Smooth muscle cell (in vitro differentiated cells): ENCODE data around the gene RPLP2. TPM values are rescaled to one million over a fixed set of nuclear protein-coding genes. Genes with fewer than 3 reads are reported as not detected.

Experiments
- DNase-seq: peaks from one replicate; lab custom pipeline; 2025; ENCODE audit not compliant: unreplicated experiment; lab: John Stamatoyannopoulos, UW
- H2AFZ ChIP-seq: fragments of 200-600 bp; sonication (generic); 2 replicates; pipeline ENCODE4 v1.6.0; 2016; ENCODE audit warnings: antibody characterized with exemption, low read depth, mild to moderate bottlenecking
- H3F3A ChIP-seq: fragments of 200-600 bp; sonication (generic); 2 replicates; pipeline ENCODE4 v1.6.0; 2017; ENCODE audit warnings: antibody characterized with exemption, low read depth
- H3K27ac ChIP-seq: fragments of 200-600 bp; sonication (generic); 2 replicates; pipeline ENCODE4 v1.5.1; 2016; ENCODE audit warnings: low read depth, mild to moderate bottlenecking
- H3K27me3 ChIP-seq: fragments of 200-600 bp; sonication (generic); 2 replicates; pipeline ENCODE4 v1.6.1; 2016; ENCODE audit warnings: low read depth, mild to moderate bottlenecking
- H3K36me3 ChIP-seq: fragments of 200-600 bp; sonication (generic); 2 replicates; pipeline ENCODE4 v1.5.1; 2016; ENCODE audit warnings: low read depth
- H3K4me1 ChIP-seq: fragments of 200-600 bp; sonication (generic); 2 replicates; pipeline ENCODE4 v1.5.1; 2016; ENCODE audit warnings: low read depth
- H3K4me2 ChIP-seq: fragments of 200-600 bp; sonication (generic); 2 replicates; pipeline ENCODE4 v1.6.0; 2016; ENCODE audit warnings: mild to moderate bottlenecking
- H3K4me3 ChIP-seq: fragments of 200-600 bp; sonication (generic); 2 replicates; pipeline ENCODE4 v1.5.1; 2016; ENCODE audit warnings: mild to moderate bottlenecking
- H3K79me2 ChIP-seq: fragments of 200-600 bp; sonication (generic); 2 replicates; pipeline ENCODE4 v1.6.0; 2016; ENCODE audit warnings: low read depth, mild to moderate bottlenecking
- H3K9ac ChIP-seq: fragments of 200-600 bp; sonication (generic); 2 replicates; pipeline ENCODE4 v1.6.0; 2016; ENCODE audit warnings: low read depth
- H3K9me3 ChIP-seq: fragments of 200-600 bp; sonication (generic); replicated peaks from 2 replicates; pipeline ENCODE4 v1.5.1; 2016; ENCODE audit warnings: low read depth
- H4K20me1 ChIP-seq: fragments of 200-600 bp; sonication (generic); 2 replicates; pipeline ENCODE4 v1.6.0; 2016; ENCODE audit warnings: low read depth
- CTCF ChIP-seq: fragments of 200-600 bp; sonication (generic); IDR thresholded peaks from 2 replicates; pipeline ENCODE4 v1.5.1; 2017; ENCODE audit warnings: borderline replicate concordance, mild to moderate bottlenecking, antibody characterized with exemption; ENCODE audit not compliant: insufficient read depth, poor library complexity, severe bottlenecking
- WGBS: methylation state at CpG from one replicate; pipeline ENCODE4 v1.1.7; 2016; ENCODE audit warnings: low lambda C conversion rate; 5-methylcytosine and 5-hydroxymethylcytosine counted together
- polyA plus RNA-seq: library from polyadenylated mRNA; unstranded; fragments of >200 nt; fragmentation: Nextera tagmentation; extraction: Ambion mirVana; gene quantifications from 2 replicates; pipeline ENCODE4 v1.2.1, GENCODE V29; 2016
- total RNA-seq: library from RNA; depleted of rRNA; stranded (reverse); fragments of >200 nt; gene quantifications from 2 replicates; pipeline ENCODE4 v1.2.3, GENCODE V29; 2014

The RPLP2 gene
- total and polyA plus RNA-seq, 2 experiments from 2014 or later, result 472 to 622 TPM

GRCh38 chr11:762421-763072 lies 47.2 kb upstream of the RPLP2 start:
- H3K79me2 ChIP-seq, result no peaks in the 10 kb centered on the region
- H3K36me3 ChIP-seq, result peaks cover 6% of the 10 kb centered on the region
- peaks cover 59% of the 10 kb centered on the region for H4K20me1 ChIP-seq
- no peak for DNase-seq
- H3K9ac ChIP-seq, result no peak overlapping the region
- WGBS, result 79% methylated on average over 10 of the region's 10 CpGs
- no peak overlapping the region for H3K4me3 ChIP-seq
- no peak overlapping the region for H3K4me2 ChIP-seq
- peaks cover 16% of the 10 kb centered on the region for H3F3A ChIP-seq
- no peak overlapping the region for H3K27ac ChIP-seq
- no peak overlapping the region for H2AFZ ChIP-seq
- H3K4me1 ChIP-seq, result no peaks in the 10 kb centered on the region
- H3K27me3 ChIP-seq, result no peaks in the 10 kb centered on the region
- TF ChIP-seq CTCF, result peak; percentile 15
- no peaks in the 10 kb centered on the region for H3K9me3 ChIP-seq

GRCh38 chr11:763073-763463 lies 46.7 kb upstream of the RPLP2 start:
- Histone ChIP-seq H3F3A (peaks cover 16% of the 10 kb centered on the region), H3K4me3 (no peak overlapping the region), H3K36me3 (peaks cover 6% of the 10 kb centered on the region), H3K4me2 (no peak overlapping the region), H3K27me3 (no peaks in the 10 kb centered on the region), H3K9ac (no peak overlapping the region), H4K20me1 (peaks cover 59% of the 10 kb centered on the region), H2AFZ (no peak overlapping the region), H3K79me2 (no peaks in the 10 kb centered on the region), H3K27ac (no peak overlapping the region), H3K9me3 (no peaks in the 10 kb centered on the region), H3K4me1 (no peaks in the 10 kb centered on the region)
- no peak for TF ChIP-seq CTCF
- DNase-seq, result no peak
- 60% methylated on average over 14 of the region's 24 CpGs for WGBS

- peaks cover 6% of the 10 kb centered on the region for H3K36me3 ChIP-seq
Observed at GRCh38 chr11:763549-764321, 46.0 kb upstream of the RPLP2 start.

More at GRCh38 chr11:763549-764321, 46.0 kb upstream of the RPLP2 start:
- no peaks in the 10 kb centered on the region for H3K9me3 ChIP-seq
- no peaks in the 10 kb centered on the region for H3K27me3 ChIP-seq
- no peak overlapping the region for H3K27ac ChIP-seq
- 95% methylated on average over 22 of the region's 22 CpGs for WGBS
- H3K79me2 ChIP-seq, result no peaks in the 10 kb centered on the region
- DNase-seq, result no peak
- peaks cover 16% of the 10 kb centered on the region for H3F3A ChIP-seq
- TF ChIP-seq CTCF, result no peak
- no peak overlapping the region for H2AFZ ChIP-seq
- no peak overlapping the region for H3K4me2 ChIP-seq
- peaks cover 62% of the 10 kb centered on the region for H4K20me1 ChIP-seq
- no peak overlapping the region for H3K4me3 ChIP-seq
- H3K9ac ChIP-seq, result no peak overlapping the region
- H3K4me1 ChIP-seq, result no peaks in the 10 kb centered on the region
